Cerebellar cortex (tissue), 1 donor: ENCODE results near the gene SKIDA1.
"Not testable (repeated sequence)": the region's sequence is repeated elsewhere in the genome, so short reads cannot be mapped to it uniquely, and the experiment has no call there.

Experiments used
- DNase-seq: peaks from one replicate; pipeline ENCODE4 v3.0.0-alpha.2; 2015; ENCODE audit warnings: low spot score

SKIDA1 gene

DNA sequence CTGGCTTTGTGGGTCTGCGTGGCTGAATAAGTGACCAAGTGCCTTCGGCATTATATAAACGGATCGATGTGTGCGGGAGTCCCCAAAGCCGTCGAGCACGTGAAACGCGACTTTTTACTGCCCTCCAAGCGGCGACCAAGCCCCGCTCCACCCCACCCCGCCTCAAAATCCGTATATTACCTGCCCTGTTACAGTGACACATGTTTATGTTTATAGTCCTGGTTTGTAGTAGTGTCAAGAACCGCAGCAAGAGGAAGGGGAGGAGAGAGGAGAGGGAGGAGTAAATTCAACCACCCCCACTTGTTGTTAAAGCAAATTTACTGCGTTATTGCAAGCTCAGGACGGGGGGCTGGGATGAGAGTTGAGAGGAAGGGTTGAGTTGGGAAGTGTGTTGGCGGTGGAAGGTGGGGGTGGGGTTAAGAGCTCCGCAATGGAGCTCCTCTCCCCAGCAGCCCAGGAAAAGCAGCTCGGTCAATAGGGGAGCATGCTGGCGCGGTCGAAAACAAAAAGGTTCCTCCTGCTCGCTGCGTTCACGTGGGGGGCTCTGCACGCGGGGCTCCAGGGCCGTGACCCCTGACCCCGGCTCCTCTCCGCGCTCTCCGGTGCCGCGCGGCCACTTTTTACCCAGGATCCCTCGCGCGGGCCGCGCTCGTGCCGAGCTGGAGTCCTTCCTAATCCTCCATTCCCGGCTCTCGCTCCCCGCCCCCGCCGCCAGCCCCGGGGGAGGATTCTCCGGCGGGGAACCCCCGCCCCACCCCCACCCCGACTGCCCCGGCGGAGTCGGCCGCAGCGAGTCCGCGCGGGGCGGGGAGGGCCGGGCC, at the start of gene SKIDA1:
TSS of gene SKIDA1 (minus strand) at position 316 of the 821 bp plus-strand sequence. CDS start 7,860 bp downstream, outside the sequence.
- DNase-seq: peak; percentile 94

DNA sequence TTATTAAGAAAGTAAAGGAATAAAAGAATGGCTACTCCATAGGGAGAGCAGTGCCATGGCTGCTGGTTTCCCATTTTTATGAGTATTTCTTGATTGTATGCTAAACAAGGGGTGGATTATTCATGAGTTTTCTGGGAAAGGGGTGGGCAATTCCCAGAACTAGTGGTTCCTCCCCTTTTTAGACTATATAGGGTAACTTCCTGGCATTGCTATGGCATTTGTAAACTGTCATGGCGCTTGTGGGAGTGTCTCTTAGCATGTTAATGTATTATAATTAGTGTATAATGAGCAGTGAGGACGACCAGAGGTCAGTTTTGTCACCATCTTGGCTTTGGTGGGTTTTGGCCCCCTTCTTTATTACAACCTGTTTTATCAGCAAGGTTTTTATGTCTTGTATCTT, 49.0 kb upstream of the SKIDA1 start:
- DNase-seq: not testable (repeated sequence)

DNA sequence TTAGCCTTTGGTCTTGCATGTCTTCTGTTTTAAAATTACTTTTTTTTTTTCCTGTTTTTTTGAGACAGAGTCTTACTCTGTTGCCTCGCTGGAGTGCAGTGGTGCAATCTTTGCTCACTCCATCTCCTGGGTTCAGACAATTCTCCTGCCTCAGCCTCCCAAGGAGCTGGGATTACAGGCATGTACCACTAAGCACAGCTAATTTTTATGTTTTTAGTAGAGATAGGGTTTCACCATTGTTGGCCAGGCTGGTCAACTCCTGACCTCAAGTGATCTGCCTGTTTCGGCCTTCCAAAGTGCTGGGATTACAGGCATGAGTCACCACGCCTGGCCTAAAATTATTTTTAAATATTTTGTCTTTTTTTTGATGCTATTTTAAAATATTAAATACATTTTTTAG, 47.1 kb upstream of the SKIDA1 start:
- no peak for DNase-seq

DNA sequence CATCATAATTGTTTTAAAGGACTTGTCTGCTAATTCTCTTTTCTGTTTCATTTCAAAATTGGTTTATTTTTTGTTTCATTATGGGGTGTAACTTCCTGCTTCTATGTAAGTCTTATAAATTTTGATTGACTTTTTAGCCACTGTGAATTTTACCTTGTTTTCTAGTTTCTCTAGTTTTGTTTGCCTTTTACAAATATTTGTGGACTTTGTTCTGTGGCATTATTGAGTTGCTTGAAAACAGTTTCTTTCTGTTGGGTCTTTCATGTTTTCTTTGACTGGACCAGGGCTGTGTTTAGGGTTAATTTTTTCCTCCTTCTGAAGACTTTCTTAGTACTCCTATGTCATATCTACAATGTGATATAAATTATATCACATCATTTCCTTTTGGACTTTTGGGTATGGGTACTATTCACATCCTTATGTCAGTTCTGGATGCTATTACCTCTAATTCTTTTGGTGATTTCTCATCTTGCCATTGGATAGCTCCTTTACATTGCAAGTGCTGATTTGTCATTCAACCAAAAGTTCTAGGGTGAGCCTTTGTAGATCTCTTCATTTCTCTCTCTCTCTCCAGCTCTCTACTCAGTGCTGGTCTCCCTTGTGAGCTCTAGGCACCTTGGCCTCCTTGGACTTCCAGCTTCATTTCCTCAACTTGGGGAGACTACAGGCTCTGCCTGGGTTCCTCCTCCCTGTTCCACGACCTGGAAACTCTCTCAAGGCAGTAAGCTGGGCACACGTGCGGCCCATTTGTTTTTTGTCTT, 45.5 kb upstream of the SKIDA1 start:
- no peak for DNase-seq

DNA sequence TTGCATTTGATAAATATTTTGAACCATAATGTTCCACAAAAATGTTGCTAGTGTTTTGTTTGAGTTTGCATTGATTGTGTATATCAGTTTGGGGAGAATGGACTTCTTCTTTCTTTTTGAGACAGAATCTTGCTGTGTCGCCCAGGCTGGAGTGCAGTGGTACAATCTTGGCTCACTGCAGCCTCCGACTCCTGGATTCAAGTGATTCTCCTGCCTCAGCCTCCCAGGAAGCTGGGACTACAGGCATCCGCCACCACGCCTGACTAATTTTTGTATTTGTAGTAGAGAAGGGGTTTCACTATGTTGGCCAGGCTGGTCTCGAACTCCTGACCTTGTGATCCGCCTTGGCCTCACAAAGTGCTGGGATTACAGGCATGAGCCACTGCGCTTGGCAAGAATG, 33.5 kb upstream of the SKIDA1 start:
- not testable (repeated sequence) for DNase-seq

DNA sequence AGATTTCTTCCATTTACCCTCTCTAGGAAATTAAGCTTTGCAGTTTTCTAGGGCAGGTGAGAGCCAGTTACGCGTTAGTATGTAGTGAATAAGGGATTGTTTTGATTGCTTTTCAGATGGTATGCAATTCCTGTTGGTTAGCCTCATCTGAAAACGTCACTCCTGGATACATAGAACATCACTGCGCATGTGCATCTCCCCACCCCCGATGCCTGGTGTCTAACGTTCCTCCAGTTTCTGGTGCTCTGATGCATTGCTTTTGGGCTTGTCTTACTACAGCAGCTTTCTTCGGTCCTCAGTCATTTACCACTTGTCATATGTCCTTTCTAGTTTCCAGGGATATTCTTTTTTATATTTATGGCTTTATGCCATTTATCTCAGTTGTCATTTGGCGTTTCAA, 31.0 kb upstream of the SKIDA1 start:
- DNase-seq: no peak

DNA sequence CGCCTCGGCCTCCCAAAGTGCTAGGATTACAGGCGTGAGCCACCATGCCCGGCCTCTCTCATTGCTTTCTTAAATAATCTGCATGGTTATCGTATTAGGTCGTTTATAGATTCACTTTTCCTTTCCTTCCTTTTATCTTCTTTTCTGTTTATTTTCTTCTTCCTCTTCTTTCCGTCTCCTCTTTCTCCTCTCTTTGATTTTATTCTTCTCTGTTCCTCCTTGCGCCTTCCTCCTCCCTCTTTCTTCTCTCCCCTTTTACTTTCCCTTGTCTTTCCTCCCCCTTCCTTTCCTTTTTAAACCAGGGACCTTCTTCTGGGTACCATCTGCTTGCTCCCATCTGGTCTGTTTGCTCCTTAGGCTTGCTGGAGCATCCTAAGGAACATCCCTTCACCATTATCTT, 27.2 kb upstream of the SKIDA1 start:
- DNase-seq: no peak

DNA sequence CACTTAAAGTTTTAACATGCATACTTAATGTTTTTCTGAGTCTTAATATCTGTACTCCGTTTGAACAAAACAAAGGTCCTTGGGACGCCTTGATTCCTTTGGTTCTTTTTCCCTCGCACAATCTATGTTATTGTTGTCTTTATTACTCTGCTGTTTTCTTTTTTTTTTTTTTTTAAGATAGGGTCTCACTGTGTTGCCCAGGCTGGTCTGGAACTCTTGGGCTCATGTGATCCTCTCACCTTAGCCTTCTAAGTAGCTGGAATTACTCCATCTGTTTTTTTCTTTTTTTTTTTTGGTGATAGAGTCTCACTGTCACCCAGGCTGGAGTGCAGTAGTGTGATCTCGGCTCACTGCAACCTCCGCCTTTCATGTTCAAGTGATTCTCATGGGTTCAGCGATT, 21.8 kb upstream of the SKIDA1 start:
- DNase-seq: no peak

DNA sequence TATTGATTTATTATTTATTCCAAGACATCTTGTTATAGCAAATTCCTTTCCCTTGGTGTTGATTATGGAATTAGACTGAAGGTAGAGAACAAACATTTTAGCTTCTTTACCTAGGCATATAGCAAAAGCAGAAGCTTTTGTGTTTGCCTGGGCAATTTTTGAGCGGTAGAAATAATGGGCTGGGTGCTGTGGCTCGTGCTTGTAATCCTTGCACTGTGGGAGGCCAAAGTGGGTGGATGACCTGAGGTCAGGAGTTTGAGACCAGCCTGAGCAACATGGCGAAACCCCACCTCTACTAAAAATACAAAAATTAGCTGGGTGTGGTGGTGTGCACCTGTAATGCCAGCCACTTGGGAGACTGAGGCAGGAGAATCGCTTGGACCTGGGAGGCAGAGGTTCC, 15.2 kb upstream of the SKIDA1 start:
- not testable (repeated sequence) for DNase-seq

DNA sequence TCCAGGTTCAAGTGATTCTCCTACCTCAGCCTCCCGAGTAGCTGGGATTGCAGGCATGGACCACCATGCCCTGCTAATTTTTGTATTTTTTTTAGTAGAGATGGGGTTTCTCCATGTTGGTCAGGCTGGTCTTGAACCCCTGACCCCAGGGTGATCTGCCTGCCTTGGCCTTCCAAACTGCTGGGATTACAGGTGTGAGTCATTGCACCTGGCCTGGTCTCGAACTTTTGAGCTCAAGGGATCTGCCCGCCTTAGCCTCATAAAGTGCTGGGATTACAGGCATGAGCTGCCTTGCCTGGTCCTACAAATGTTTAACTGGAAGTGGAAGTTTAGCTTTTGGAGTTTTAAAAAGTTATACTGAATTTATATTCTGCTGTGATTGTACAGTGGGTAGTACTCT, 11.4 kb upstream of the SKIDA1 start:
- DNase-seq: no peak

DNA sequence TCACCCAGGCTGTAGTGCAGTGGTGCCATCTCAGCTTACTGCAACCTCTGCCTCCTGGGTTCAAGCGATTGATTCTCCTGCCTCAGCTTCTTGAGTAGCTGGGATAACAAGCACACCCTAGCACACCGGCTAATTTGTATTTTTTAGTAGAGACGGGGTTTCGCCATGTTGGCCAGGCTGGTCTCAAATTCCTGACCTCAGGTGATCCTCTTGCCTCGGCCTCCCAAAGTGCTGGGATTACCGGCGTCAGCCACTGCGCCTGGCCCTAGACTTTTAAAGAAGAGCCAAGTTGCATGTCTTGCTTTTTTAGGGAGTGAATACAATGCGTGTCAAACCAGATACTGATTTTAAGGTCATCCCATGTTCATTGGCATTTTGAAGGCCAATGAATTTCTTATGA, 10.5 kb upstream of the SKIDA1 start:
- not testable (repeated sequence) for DNase-seq

DNA sequence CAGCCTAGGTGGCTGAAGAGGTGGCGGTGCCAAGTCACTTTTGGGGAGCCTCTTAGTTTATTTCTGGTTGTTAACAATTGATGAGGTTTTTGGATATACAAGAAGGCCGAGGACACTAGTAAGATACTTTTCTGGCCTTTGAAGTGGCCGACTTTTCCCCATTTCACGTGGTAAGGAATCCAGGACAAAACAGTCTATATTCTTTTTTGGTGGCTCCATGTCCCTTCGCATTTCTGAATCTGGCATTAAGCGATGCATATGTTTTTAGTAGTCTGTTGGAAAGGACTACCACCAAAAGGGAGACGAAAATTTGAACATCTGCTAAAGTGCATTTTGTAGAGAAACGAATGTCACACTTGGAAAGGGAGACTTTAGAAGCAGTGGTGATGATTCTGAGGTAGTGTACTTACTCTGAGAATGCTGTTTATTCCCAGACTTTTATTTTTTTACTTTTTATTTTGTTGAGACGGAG, 10.0 kb upstream of the SKIDA1 start:
- DNase-seq: no peak

DNA sequence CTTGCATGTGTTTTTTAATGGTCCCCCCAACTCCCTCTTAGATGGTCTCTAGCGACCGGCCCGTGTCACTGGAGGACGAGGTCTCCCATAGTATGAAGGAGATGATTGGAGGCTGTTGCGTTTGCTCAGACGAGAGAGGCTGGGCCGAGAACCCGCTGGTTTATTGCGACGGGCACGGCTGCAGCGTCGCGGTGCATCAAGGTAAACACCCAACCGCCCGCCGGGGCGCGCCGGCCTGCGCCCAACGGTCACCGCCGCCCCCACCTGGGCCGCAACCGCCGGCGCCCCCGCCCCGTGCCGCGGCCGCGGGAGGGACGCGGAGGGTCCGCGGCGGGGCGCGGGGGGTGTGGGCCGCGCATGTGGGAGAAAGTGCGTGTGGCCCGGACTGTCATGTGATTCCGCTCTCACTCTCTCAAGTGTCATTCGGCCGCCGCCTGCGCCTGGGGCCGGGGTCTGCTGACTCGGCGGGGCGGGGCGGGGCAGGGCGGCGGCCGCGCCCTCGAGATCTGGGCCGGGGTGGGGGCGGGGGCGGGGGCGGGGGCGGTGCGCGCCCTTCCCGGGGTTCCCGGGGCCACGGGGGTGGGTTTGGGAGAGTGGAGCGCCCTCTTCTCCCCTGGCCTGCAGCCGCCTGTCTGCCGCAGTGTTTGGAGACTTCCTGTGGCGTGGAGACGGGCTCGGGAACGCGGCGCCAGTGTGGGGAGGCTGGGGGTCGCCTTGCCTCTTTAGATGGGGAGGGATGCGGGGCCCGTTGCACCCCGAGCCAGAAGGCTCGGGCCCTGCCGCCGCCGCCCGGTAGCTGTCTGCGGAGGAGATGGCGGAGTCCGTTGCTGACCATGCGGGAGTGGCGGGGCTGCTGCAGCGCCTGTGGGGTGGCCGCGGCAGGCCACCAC, 9.4 kb upstream of the SKIDA1 start:
- peak; percentile 59 for DNase-seq

DNA sequence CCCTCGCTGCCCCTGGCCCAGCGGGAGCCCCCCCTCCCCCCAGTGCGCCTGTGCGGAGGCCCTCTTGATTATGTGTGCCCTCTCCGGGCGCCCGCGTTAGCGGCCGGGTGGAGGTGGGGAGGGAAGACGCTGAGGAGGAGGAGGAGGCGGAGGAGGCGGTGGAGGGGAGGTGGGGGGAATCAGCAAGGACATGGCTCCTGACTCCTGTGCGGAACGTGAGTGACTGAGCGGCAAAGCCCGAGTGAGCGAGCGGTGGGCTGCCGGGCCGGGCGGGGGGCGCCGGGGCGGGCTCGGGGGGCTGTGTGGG, 8.8 kb upstream of the SKIDA1 start:
- DNase-seq: no peak

DNA sequence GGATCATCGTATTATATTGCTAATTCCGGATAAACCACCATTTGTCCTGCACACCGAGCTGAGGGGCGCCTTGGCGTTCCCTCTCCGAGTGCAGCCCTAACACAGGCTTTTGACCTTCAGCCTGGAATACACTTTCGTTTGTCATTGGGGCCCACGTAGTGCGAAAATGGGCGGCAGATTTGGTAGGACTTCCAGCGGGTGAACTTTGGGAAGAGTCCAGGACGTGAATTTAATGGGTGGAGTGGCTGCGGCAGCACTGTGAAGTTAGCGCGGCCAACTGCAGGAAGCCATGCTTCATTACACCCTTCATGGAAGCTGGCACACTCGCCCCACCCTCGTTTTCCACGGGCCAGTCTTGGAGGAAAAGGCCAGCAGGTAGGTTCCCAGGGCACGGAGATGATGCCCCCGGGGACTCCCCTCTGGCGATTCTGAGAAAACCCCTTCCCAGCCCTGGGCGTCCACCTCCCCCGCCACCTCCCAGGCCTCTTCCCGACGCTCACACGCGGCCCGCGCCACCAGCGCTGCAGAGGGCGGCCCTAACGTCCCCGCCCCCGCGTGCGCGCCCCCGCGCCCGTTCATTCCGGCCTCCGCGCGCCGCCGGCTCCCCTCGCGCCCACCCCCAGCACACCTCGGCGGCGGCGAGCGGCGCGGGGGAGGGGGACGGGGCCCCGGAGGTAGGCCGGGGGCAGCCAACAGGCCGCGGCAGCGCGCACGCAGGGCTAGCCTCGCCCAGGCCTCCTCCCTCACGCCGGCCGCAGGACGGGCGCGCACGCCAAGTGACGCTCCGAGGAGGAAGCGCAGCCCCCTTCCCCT, 8.2 kb upstream of the SKIDA1 start, which contains the start of gene MLLT10:
TSS of gene MLLT10 (plus strand) at position 766 of the 813 bp plus-strand sequence. CDS start 413 bp downstream, outside the sequence.
- DNase-seq: peak; percentile 92

DNA sequence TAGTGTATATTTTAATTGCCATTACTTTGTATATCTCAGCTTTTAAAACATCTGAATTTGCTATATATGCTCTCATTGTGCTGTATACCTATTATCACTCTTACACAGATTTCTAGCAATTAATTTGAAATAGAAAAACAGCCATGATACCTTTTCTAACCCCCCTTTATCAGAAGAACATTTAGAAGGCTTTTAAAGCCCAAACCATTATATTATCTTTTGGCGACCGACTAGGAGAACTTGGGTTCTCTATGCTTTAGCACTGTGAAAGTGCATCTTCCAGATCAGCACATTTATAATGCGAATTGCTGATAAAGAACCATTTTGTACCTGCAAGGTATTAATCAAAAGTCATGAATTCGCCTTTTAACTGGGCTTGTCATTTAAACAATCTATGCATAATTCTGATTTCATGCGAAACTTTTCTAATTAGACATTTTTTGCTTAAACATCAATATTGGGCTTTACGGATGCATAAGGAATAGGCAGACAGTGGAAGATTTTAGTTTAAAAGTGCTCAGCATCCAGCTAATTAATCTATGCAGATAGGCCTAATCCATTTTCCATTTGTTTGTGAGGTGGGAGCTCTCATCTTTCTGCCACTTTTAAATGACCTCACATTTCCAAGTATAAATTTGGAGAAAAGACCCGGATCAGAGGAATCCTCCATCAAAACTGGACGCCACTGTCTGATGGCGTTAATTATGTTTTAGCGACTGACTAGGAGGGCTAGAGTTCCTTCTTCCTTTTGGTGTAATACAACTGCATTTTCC, 7.4 kb upstream of the SKIDA1 start:
- DNase-seq: no peak

DNA sequence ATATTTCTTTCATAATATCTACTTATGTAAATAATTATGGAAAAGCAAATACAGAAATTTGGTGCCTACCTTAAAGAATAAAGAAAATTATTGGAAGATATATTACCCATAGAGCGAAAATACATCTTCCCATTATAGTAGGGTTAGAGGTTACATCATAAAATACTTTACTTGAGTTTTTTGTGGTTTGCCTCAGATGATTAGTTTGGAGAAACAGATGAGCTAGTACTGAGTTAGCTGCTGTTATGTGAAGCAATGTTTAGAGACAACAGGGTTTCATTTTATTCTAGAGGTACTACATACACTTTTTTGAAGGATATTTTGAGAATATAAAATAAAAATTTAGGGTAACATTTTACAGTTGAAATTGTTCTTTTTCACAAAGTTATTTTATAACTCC, 5.7 kb upstream of the SKIDA1 start:
- no peak for DNase-seq

DNA sequence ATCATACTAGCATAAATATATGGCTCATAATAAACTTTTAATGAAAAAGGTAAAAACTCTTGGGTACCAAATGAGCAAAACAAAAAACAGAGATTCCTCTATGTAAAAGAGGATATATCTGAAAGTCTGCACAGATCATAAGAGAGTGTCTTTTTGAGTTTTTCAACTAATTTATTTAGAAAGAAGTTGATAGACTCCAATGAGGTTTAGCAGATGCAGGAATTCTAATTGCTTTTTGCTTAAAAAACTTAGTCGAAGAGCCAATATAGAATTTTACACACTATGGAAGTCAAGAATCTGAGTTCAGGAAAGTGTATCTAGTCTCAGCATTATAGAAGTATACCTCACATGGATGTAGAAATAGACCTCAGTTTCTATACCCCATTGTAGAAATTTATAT, 5.2 kb upstream of the SKIDA1 start:
- DNase-seq: peak; percentile 13

DNA sequence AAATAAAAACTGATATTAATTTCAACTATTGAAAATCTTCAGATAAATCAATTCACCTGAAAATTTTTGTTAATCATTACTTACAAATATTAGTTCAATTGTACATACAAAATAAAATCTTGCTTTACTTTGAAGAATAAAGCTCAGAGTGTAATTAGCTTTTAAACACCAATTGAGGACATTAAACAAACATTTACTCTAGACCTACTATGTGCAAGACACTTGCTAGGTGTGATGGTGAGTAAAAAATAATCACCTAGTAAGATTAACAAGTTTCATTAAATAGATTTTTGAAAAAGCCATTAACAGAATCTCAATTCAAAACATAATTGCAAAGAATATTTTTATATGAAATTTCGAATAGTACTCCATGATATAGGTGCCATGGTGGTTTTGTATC, 4.7 kb upstream of the SKIDA1 start:
- DNase-seq: peak; percentile 11
